Peyer's patch (tissue), 4 donors: Measurements from ENCODE around the gene BAHCC1.

Experiments used
- CTCF ChIP-seq, 6 experiments: fragments of 450-650 bp in 4 of 6; fragments of 200-600 bp in 2 of 6; sonication (generic) in 1 of 6; IDR thresholded peaks; one replicate each; pipeline ENCODE4 v1.5.1; 2017 to 2019; ENCODE audit warnings: antibody characterized with exemption in 6 of 6, mild to moderate bottlenecking in 3 of 6, moderate library complexity in 1 of 6
- POLR2A ChIP-seq, 2 donors: fragments of 450-650 bp; IDR thresholded peaks; one replicate each; pipeline ENCODE4 v1.5.1; 2017; ENCODE audit warnings: antibody characterized with exemption in 2 of 2, mild to moderate bottlenecking in 2 of 2, moderate library complexity in 2 of 2

- no peak for TF ChIP-seq POLR2A (IDR thresholded peaks at IDR 0.05)
- TF ChIP-seq CTCF (IDR thresholded peaks at IDR 0.05) = no peak
Measured at GRCh38 chr17:81483862-81484194, 88.6 kb downstream of the BAHCC1 start.
